Islet of Langerhans (tissue), 1 donor: ENCODE measurements around the gene GCDH.
"Not testable (repeated sequence)": the region's sequence is repeated elsewhere in the genome, so short reads cannot be mapped to it uniquely, and the experiment has no call there.

Experiments used
- FAIRE-seq: peaks from one replicate; lab custom pipeline; 2011; peaks lifted over from hg19 to GRCh38; lab: Jason Lieb, UNC

The GCDH gene

DNA sequence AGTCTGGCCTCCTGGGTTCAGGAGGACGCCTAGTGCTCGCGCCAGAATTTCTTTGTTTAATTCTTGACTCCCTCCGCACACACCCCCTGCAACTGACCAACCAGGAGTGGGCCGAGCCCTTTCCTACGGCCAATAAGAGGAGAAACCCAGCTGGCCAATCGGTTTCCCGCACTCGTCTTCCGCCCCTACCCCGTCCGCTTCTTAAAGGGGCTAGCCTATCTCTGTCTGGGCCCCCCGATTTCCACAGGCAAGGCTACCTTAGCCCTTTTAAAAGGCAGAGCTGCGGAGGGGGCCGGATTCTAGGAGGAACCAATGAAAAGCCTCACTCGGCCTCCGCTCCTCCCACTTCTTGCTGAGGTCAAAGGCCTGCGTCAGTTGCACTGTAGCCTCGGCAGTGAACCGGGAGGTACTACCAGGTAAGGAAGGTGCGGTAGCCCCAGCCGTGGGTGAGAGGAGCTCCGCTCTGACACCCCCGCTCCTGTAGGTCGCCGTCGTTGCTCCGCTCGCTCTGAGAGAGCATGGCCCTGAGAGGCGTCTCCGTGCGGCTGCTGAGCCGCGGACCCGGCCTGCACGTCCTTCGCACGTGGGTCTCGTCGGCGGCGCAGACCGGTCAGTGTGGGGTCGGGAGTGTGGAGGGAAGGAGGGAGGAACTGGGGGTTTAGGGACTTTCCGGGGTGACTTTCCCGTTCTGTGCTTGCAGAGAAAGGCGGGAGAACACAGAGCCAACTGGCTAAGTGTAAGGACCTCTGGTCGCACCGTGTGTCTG, at the start of gene GCDH:
TSS of gene GCDH (plus strand) at position 374 of the 766 bp plus-strand sequence. CDS start at position 519, 145 bp downstream.
- peak; percentile 76 for FAIRE-seq

DNA sequence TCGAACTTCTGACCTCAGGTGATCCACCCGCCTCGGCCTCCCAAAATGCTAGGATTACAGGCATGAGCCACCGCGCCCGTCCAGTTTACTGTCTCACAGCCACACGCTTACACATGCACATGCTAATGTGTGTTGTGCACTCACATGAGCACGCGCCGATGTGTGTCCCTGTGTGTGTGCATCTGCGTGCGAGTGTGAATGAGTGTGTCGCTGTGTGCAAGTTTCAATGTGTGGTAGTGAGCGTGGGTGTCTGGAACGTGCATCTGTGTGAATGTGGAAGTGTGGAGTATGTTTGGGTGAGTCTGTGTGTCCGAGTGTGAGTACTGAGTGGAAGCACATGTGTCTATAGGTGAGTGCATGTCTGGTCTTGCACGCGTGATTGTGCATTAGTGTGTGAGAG, 48.4 kb upstream of the GCDH start:
- no peak for FAIRE-seq

DNA sequence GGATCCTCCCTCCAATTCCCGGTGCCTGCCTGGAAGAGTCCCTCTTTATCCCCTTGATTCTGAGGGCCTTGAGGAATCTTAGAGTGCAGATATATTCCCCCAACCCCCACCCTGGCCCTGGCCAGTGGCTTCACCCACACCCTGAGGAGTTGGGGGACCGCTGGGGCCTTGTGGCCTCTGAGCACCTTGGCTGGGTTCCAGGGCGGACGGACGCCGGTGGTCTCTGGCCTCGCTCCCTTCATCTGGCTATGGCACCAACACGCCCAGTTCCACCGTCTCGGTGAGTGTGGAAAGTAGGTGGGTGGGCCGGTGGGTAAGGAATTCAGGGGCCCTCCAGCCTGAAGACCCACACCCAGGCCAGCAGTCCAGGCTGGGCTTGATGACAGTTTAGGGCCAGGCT, 47.6 kb upstream of the GCDH start:
- FAIRE-seq: no peak

GRCh38 chr19:12843999-12844732, 46.8 kb upstream of the GCDH start:
- no peak for FAIRE-seq

DNA sequence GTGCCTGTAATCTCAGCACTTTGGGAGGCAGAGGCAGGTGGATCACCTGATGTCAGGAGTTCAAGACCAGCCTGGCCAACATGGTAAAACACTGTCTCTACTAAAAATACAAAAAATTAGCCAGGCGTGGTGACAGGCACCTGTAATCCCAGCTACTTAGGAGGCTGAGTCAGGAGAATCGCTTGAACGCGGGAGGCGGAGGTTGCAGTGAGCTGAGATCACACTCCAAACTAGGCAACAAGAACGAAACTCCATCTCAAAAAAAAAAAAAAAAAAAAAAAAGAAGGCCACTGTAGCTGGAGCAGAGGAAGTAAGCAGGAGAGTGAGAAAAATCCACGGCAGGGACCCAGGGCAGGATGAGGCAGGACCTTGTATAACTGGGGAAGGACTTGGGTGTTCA, 44.3 kb upstream of the GCDH start:
- not testable (repeated sequence) for FAIRE-seq

DNA sequence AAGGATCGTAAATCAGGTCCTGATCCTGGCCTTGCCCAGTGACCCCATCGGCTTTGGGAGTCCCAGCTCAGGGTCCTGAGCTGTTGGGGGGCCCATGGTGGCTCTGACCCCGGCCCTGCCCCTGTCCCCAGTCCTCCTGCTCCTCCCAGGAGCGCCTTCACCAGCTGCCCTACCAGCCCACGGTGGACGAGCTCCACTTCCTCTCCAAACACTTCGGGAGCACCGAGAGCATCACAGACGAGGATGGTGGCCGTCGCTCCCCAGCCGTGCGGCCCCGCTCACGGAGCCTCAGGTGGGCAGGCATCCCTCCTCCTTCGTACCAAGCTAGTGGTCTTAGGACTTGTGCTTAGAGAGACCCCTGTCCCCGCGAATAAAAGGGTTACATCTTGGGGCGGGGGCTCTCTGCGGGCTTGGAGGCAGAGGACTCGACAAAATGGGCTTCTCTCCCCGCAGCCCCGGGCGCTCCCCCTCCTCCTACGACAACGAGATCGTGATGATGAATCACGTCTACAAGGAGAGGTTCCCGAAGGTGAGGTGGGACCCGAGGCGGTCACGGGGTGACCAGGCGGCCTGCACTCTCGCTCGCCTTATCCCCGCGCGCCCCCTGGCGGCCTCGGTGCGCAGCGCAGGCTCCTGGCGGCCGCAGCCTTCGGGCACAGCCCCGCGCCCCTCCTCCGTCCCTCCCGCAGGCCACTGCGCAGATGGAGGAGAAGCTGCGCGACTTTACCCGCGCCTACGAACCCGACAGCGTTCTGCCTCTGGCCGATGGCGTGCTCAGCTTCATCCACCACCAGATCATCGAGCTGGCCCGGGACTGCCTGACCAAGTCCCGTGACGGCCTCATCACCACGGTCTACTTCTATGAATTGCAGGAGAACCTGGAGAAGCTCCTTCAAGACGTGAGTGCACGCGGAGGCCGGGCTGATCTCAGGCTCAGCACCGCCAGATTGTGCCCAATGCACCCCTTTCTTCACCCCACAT, 43.5 kb upstream of the GCDH start:
- FAIRE-seq: no peak

DNA sequence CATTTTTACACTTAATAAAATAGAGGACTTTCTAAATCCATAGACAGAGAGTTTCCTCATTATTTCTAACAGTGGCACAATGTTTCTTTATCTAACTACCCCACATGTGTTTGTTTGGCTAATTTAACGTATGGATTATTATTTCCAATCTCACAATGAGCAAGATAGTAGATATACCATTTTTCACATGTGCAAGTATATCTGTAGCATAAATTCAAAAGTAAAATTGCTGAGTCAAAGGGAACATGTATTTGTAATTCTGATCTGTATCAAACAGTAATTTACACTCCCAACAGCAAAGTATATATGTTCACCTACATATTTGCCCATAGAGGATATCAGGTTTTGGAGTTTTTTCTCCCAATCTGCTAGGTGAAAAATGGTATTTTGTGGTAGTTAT, 34.3 kb upstream of the GCDH start:
- FAIRE-seq: no peak

DNA sequence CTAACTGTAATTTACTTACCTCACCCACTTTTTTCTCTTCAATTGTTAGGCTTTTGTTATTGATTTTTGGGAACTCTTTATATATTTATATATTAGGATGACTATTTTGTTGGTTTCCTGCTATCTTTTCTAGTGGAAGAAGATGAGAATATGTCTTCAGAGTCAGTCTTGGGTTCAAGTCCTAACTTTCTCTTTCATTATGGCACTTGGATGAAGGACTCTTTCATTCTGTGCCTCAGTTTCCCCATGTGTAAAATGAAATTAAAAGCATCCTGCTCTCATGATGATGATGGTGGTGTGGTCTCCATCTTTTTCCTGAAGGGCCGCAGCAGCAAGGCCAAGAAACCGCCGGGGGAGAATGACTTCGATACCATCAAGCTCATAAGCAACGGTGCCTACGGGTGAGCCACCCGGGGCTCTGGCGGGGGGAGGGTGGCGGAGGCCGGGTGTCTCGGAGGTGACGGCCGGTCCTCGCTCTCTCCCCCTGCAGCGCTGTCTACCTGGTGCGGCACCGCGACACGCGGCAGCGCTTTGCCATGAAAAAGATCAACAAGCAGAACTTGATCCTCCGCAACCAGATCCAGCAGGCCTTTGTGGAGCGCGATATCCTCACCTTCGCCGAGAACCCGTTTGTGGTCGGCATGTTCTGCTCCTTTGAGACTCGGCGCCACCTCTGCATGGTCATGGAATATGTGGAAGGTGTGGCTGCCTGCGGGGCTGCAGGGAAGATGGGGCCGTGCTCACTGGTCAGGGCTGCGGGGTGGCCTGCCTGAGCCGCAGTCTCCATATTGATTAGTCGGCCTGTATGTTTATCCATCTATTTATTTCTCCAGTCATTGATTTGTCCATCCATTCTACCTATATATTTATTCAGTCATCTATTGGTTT, 32.7 kb upstream of the GCDH start:
- FAIRE-seq: no peak

DNA sequence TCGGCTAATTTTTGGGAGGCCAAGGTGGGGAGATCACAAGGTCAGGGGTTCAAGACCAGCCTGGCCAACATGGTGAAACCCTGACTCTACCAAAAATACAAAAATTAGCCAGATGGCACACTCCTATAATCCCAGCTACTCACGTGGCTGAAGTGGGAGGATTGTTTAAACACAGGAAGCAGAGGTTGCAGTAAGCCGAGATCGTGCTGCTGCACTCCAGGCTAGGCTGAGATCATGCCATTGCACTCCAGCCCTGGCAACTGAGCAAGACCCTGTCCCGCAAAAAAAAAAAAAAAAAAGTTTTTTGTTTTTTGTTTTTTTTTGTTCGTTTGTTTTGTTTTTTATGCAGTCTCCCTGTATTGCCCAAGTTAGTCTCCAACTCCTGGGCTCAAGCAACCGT, 31.4 kb upstream of the GCDH start:
- FAIRE-seq: no peak

DNA sequence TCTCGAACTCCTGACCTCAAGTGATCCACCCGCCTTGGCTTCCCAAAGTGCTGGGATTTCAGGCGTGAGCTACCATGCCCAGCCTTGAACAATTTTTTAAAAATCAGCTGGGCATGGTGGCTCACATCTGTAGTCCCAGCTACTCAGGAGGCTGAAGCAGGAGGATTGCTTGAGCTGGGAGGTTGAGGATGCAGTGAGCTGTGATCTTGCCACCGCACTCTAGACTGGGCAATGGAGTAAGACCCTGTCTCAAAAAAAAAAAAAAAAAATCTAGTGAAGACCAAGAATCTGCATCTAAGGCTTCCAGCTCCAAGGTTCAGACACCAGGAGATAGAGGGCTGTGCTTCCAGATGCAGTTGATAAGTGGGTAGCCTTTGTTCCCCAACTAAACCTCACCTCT, 26.8 kb upstream of the GCDH start:
- FAIRE-seq: no peak

- FAIRE-seq: no peak
These were observed 25.9 kb upstream of the GCDH start for GRCh38 chr19:12864721-12865715.

DNA sequence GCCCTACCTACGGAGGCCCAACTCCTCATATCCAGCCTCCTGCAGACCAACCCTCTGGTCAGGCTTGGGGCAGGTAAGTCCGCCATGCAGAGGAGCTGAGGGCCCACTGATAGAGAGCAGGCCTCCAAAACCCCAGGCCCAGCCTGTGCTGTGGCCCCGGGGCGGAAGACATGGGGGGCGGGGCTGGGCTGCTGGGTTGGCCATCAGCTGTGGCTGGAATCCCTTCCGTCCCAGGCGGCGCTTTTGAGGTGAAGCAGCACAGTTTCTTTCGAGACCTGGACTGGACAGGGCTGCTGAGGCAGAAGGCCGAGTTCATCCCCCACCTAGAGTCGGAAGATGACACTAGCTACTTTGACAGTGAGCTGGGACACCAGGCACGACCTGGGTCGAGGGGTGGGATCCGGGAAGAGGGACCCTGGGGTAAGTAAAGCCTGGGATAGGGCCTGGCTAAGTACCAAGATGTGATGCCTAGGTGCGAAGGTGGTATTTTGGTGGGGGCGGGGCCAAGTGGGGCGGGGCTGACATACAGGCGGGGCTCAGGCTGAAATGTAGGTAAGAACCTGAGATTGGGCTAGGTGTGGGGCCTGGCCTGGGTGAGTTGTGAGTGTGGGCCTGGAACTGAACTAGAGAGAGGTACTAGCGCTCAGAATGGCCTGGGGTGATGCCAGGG, 25.1 kb upstream of the GCDH start:
- FAIRE-seq: no peak

DNA sequence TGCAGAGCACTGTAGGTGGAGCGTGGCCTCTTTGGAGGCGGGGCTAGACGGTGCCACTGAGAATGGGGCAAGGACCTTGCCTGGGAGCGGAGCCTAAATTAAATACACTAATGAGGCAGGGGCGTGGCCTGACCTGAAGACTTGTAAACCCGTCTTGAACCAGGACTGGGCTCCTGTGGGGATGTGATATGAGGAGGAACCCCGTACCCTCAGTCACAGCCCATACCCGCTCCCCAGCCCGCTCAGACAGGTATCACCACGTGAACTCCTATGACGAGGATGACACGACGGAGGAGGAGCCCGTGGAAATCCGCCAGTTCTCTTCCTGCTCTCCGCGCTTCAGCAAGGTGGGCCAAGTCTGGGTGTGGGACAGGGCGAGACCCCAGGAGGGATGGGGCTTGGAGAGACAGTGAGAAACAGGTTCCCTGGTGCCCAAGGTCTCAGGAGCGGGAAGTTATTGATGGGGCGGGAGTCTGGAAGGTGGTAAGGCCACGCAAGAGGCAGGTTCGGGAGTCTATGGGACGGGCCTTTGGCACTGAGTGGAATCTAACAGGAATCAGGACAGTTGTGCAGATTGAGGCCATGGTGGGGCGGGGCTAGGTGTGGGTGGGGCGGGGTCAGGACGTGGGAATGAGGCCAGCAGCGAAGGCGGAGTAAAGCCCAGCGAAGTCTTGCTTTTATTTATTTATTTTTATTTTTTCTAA, 24.4 kb upstream of the GCDH start:
- FAIRE-seq: no peak

GRCh38 chr19:12867120-12868099, 23.6 kb upstream of the GCDH start:
- no peak for FAIRE-seq

DNA sequence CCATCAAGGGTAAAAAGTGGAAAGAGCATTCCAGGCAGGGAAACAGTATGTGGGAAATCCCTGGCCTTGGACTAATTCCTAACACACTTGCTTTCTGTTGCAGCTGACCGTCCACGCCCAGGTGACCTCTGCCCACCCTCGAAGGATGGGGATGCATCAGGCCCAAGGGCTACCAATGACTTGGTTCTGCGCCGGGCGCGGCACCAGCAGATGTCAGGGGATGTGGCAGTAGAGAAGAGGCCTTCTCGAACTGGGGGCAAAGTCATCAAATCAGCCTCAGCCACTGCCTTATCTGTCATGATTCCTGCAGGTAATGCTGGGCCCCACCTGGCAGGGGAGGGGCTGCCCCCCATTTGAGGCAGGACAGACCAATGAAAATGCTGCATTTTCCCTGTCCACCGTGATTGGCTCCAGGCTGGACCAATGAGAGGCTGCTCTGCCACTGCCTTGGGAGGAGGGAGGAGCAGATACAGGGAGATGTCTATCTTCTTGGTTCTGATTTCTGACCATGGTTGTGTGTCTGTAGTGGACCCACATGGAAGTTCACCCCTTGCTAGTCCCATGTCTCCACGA, 22.3 kb upstream of the GCDH start:
- no peak for FAIRE-seq

DNA sequence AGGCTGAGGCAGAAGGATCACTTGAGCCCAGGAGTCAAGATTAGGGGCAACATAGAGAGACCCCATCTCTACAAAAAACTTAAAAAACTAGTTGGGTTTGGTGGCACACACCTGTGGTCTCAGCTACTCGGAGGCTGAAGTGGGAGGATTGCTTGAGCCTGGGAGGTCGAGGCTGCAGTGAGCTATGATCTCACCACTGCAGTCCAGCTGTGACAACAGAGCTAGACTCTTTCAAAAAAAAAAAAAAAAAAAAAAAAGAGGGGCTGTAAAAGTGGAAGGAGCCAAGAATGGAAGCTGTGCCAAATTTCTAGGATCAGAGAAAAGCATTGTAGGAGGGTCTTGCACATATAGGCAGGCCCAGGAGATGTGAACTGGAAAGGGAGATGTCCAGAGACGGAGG, 19.3 kb upstream of the GCDH start:
- no peak for FAIRE-seq

DNA sequence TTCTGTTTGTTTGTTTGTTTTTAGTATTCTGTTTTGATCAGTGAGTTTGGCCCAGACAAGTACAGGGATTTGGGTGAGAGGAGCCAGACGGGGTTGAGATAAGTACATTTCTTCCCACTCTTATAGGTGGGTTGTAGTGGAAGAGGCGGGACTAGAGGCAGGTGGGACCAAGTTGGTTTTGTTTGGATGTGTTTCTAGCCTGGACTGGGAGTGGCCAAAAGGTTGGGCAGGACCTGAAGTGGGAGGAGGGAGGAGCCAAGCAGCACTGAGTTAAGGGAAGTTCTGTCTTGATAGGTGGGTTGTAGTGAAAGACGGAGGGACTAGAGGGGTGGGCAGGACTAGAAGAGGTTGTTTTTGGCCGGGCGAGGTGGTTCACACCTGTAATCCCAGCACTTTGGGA, 18.7 kb upstream of the GCDH start:
- FAIRE-seq: no peak
